HCT116 (cell line): ENCODE results near the gene LRFN3. TPM values are rescaled to one million over a fixed set of nuclear protein-coding genes. Genes with fewer than 3 reads are reported as not detected.

Experiments used
- ATAC-seq: fragments of 200-7000 bp; cut with Tn5 transposase; 2 replicates; pipeline ENCODE4 v1.9.1; 2020; ENCODE audit warnings: mild to moderate bottlenecking, moderate library complexity
- BruUV-seq: library from RNA; stranded (reverse); fragments of 400-500 nt; replicated peaks from 2 replicates; lab custom pipeline; 2021; lab: Mats Ljungman, UMichigan
- CTCF ChIA-PET: fragments of 300-600 bp; sonication (Branson Sonifier 250); formaldehyde crosslinking; loops from one replicate; lab custom pipeline; 2021; ENCODE audit warnings: antibody characterized with exemption; lab: Charles Lee
- POLR2A ChIA-PET: fragments of 300-600, 350-600 bp; sonication (Branson Sonifier 250); formaldehyde crosslinking; loops from one replicate; lab custom pipeline; 2021; ENCODE audit warnings: antibody characterized with exemption; lab: Charles Lee
- RAD21 ChIA-PET, 2 experiments: fragments of 300-600 bp; sonication (Branson Sonifier 250); formaldehyde crosslinking; loops; one replicate each; lab custom pipeline; 2023; ENCODE audit warnings: low total read pairs in 2 of 2; ENCODE audit not compliant: uncharacterized antibody in 2 of 2, unreplicated experiment in 2 of 2, low non-redundant PET in 1 of 2; lab: Charles Lee
- DNase-seq: peaks from one replicate; pipeline ENCODE4 v3.0.0-alpha.2; 2010; ENCODE audit warnings: low read depth, low spot score
- H2AFZ ChIP-seq: fragments of 200-600 bp; shearing (Covaris generic), sonication (generic); 2 replicates; pipeline ENCODE4 v1.6.1; 2017; ENCODE audit warnings: low read depth, mixed run types, mixed read lengths, antibody characterized with exemption, low read length; ENCODE audit not compliant: poor library complexity, severe bottlenecking
- H3K27ac ChIP-seq: 2 replicates; pipeline ENCODE4 v1.5.1; 2012; ENCODE audit warnings: low read depth, low read length
- H3K27me3 ChIP-seq: fragments of 200-600 bp; sonication (generic); 2 replicates; pipeline ENCODE4 v1.6.1; 2016; ENCODE audit warnings: mixed run types, low read length, mixed read lengths; ENCODE audit not compliant: insufficient read depth
- H3K36me3 ChIP-seq, 2 experiments: fragments of 200-500 bp in 1 of 2; fragments of 200-600 bp in 1 of 2; sonication (Bioruptor generic) in 1 of 2; sonication (generic) in 1 of 2; 2 replicates each; pipeline versions ENCODE4 v1.5.1 to v1.6.1; 2014 to 2016; ENCODE audit warnings: low read length in 2 of 2, inconsistent platforms in 1 of 2, mixed read lengths in 1 of 2, mixed run types in 1 of 2; ENCODE audit not compliant: insufficient read depth in 2 of 2, control insufficient read depth in 1 of 2
- H3K4me1 ChIP-seq, 2 experiments: fragments of 200-600 bp in 1 of 2; sonication (generic) in 1 of 2; 2 replicates each; pipeline versions ENCODE4 v1.5.1 to v1.6.1; 2012 to 2017; ENCODE audit warnings: low read length in 2 of 2, inconsistent platforms in 1 of 2, mild to moderate bottlenecking in 1 of 2, mixed read lengths in 1 of 2, mixed run types in 1 of 2, moderate library complexity in 1 of 2; ENCODE audit not compliant: insufficient read depth in 2 of 2, control insufficient read depth in 1 of 2
- H3K4me2 ChIP-seq: fragments of 200-600 bp; sonication (generic); 2 replicates; pipeline ENCODE4 v1.6.1; 2017; ENCODE audit warnings: mixed run types, low read length, mixed read lengths
- H3K4me3 ChIP-seq, 2 experiments: fragments of 200-600 bp in 1 of 2; sonication (generic) in 1 of 2; replicated peaks in 1 of 2; 2 replicates each; pipeline ENCODE4 v1.5.1; 2011 to 2016; ENCODE audit warnings: low read length in 2 of 2, control low read depth in 1 of 2, low read depth in 1 of 2, mild to moderate bottlenecking in 1 of 2, mixed read lengths in 1 of 2, mixed run types in 1 of 2
- H3K79me2 ChIP-seq: fragments of 200-600 bp; sonication (generic); 2 replicates; pipeline ENCODE4 v1.6.1; 2017; ENCODE audit warnings: mild to moderate bottlenecking, mixed run types, low read length, moderate library complexity, mixed read lengths; ENCODE audit not compliant: insufficient read depth
- H3K9ac ChIP-seq: fragments of 200-600 bp; sonication (generic); 2 replicates; pipeline ENCODE4 v1.6.1; 2016; ENCODE audit warnings: low read length, mixed read lengths
- H3K9me2 ChIP-seq: fragments of 200-600 bp; sonication (generic), shearing (Covaris generic); 2 replicates; pipeline ENCODE4 v1.6.1; 2017; ENCODE audit warnings: mixed run types, mild to moderate bottlenecking, moderate library complexity; ENCODE audit not compliant: insufficient read depth
- H3K9me3 ChIP-seq, 2 experiments: fragments of 200-500 bp in 1 of 2; fragments of 200-600 bp in 1 of 2; sonication (Bioruptor generic) in 1 of 2; sonication (generic) in 1 of 2; 2 replicates each; pipeline ENCODE4 v1.6.1; 2014 to 2017; ENCODE audit warnings: low read length in 2 of 2, mixed read lengths in 2 of 2, inconsistent platforms in 1 of 2, low read depth in 1 of 2, mild to moderate bottlenecking in 1 of 2, mixed run types in 1 of 2, moderate library complexity in 1 of 2; ENCODE audit not compliant: control insufficient read depth in 1 of 2, insufficient read depth in 1 of 2
- H4K20me1 ChIP-seq: fragments of 200-600 bp; sonication (generic), shearing (Covaris generic); 2 replicates; pipeline ENCODE4 v1.6.1; 2017; ENCODE audit warnings: mixed run types, mild to moderate bottlenecking, moderate library complexity; ENCODE audit not compliant: insufficient read depth
- ATF3 ChIP-seq: IDR thresholded peaks from 2 replicates; pipeline ENCODE4 v1.6.1; 2012
- CEBPB ChIP-seq: IDR thresholded peaks from 2 replicates; pipeline ENCODE4 v1.6.1; 2012; ENCODE audit warnings: low read depth
- CTCF ChIP-seq, 3 experiments: fragments of 200-600 bp in 1 of 3; sonication (generic) in 1 of 3; IDR thresholded peaks in 2 of 3; conservative IDR thresholded peaks in 1 of 3; 2 replicates each; pipeline ENCODE4 v1.5.1; 2012 to 2017; ENCODE audit warnings: low read depth in 2 of 3, low read length in 2 of 3, antibody characterized with exemption in 1 of 3, borderline replicate concordance in 1 of 3, control low read depth in 1 of 3, mild to moderate bottlenecking in 1 of 3, mixed read lengths in 1 of 3, mixed run types in 1 of 3, moderate library complexity in 1 of 3; ENCODE audit not compliant: insufficient read depth in 1 of 3
- TCF7L2 ChIP-seq: IDR thresholded peaks from 2 replicates; pipeline ENCODE4 v1.7.0; 2011; ENCODE audit warnings: borderline replicate concordance, inconsistent platforms; ENCODE audit not compliant: insufficient read depth, insufficient read length; ENCODE audit errors: extremely low read depth
- YY1 ChIP-seq: IDR thresholded peaks from 2 replicates; pipeline ENCODE4 v1.6.1; 2011; ENCODE audit warnings: low read length, low read depth, moderate library complexity, mild to moderate bottlenecking; ENCODE audit not compliant: insufficient replicate concordance; ENCODE audit errors: extremely low read depth
- ZBTB33 ChIP-seq: IDR thresholded peaks from 2 replicates; pipeline ENCODE4 v1.6.1; 2011; ENCODE audit warnings: mild to moderate bottlenecking, low read length, moderate library complexity; ENCODE audit not compliant: insufficient replicate concordance; ENCODE audit errors: extremely low read depth
- ZNF274 ChIP-seq: fragments of 200-500 bp; sonication (Bioruptor generic); IDR thresholded peaks from 2 replicates; pipeline ENCODE4 v1.6.1; 2014; ENCODE audit warnings: mild to moderate bottlenecking, low read depth, low read length, inconsistent platforms
- intact Hi-C: fragments of 100-400 bp; cut with micrococcal nuclease; formaldehyde crosslinking; loops from 2 replicates; pipeline ENCODE4 v1.10.0; 2022
- total RNA-seq: library from RNA; stranded (reverse); gene quantifications from one replicate; pipeline ENCODE4 v1.2.1, GENCODE V29; 2021; ENCODE audit not compliant: unreplicated experiment

The LRFN3 gene
- total RNA-seq, 1 experiment from 2014 or later, result 18.8 TPM

GRCh38 chr19:35993923-35994598 lies 57.9 kb downstream of the LRFN3 start:
- H3K9me3 ChIP-seq, result no peaks in the 10 kb centered on the region
- CTCF ChIA-PET, result no interaction called here
- H3K4me3 ChIP-seq, result no peak overlapping the region
- H3K27me3 ChIP-seq, result no peaks in the 10 kb centered on the region
- no peaks in the 10 kb centered on the region for H3K9me2 ChIP-seq
- H3K9ac ChIP-seq, result no peak overlapping the region
- no peak overlapping the region for H2AFZ ChIP-seq
- 0 out of 4 replicates have a peak, but pooled peaks cover 0 to 3% of the 10 kb centered on the region in 2 experiments for H3K36me3 ChIP-seq
- H3K27ac ChIP-seq, result no peak overlapping the region; the same call in 1 of the 2 replicates
- DNase-seq (no peak), ATAC-seq (no peak)
- TSS peak; percentile 45 for BruUV-seq
- peaks cover 12 to 20% of the 10 kb centered on the region in 2 experiments for H3K4me1 ChIP-seq
- H3K79me2 ChIP-seq, result peaks cover 28% of the 10 kb centered on the region
- RAD21 ChIA-PET, result no interaction called here
- TF ChIP-seq CTCF (IDR thresholded peaks at IDR 0.05 in 2 of 3, conservative IDR thresholded peaks at IDR 0.05 in 1 of 3; ENCODE audit: borderline replicate concordance in 1 of 3, insufficient read depth in 1 of 3, low read depth in 2 of 3, low read length in 2 of 3) (0 out of 6 replicates have a peak, but pooled peaks of 2 of the 3 experiments have one; percentile 6 to 7), ATF3 (no peak), ZNF274 (no peak), CEBPB (no peak), TCF7L2 (no peak), ZBTB33 (no peak), YY1 (no peak)
- H3K4me2 ChIP-seq, result peak overlapping the region; percentile 92; the same call in 1 of the 2 replicates
- no peaks in the 10 kb centered on the region for H4K20me1 ChIP-seq
- intact Hi-C loops, result no loop called here
- POLR2A ChIA-PET, result no interaction called here

Other genes with a start within 250 kb of the LRFN3 start
- gene ZBTB32, start 231.8 kb upstream of the LRFN3 start, total RNA-seq, result not detected
- gene KMT2B, start 218.4 kb upstream of the LRFN3 start, total RNA-seq, result 29.9 TPM
- gene IGFLR1, start 193.9 kb upstream of the LRFN3 start, total RNA-seq, result 8.3 TPM
- gene U2AF1L4, start 191.0 kb upstream of the LRFN3 start, total RNA-seq, result 15.6 TPM
- 55.3 TPM for gene PSENEN, start 190.7 kb upstream of the LRFN3 start, total RNA-seq
- gene LIN37, start 187.8 kb upstream of the LRFN3 start, total RNA-seq, result 10.1 TPM
- gene HSPB6, start 179.3 kb upstream of the LRFN3 start, total RNA-seq, result 0.93 TPM
- 42.5 TPM for gene PROSER3, start 178.2 kb upstream of the LRFN3 start, total RNA-seq
- gene ARHGAP33, start 160.8 kb upstream of the LRFN3 start, total RNA-seq, result 30.2 TPM
- 0.44 TPM for gene PRODH2, start 123.5 kb upstream of the LRFN3 start, total RNA-seq
- gene NPHS1, start 83.9 kb upstream of the LRFN3 start, total RNA-seq, result 0.57 TPM
- gene KIRREL2, start 79.5 kb upstream of the LRFN3 start, total RNA-seq, result 1.3 TPM
- 41.2 TPM for gene APLP1, start 67.8 kb upstream of the LRFN3 start, total RNA-seq
- gene NFKBID, start 35.8 kb upstream of the LRFN3 start, total RNA-seq, result 13.7 TPM
- 1.2 TPM for gene HCST, start 33.8 kb upstream of the LRFN3 start, total RNA-seq
- gene TYROBP, start 28.1 kb upstream of the LRFN3 start, total RNA-seq, result 0.49 TPM
- 21.0 TPM for gene SDHAF1, start 58.8 kb downstream of the LRFN3 start, total RNA-seq
- gene SYNE4, start 72.4 kb downstream of the LRFN3 start, total RNA-seq, result 27.9 TPM
- 28.6 TPM for gene ALKBH6, start 77.8 kb downstream of the LRFN3 start, total RNA-seq
- 1.5 TPM for gene CLIP3, start 96.5 kb downstream of the LRFN3 start, total RNA-seq
- gene THAP8, start 117.9 kb downstream of the LRFN3 start, total RNA-seq, result 1.7 TPM
- gene WDR62, start 118.5 kb downstream of the LRFN3 start, total RNA-seq, result 17.0 TPM
- not detected for gene OVOL3, start 174.8 kb downstream of the LRFN3 start, total RNA-seq
- 108 TPM for gene POLR2I, start 178.5 kb downstream of the LRFN3 start, total RNA-seq
- 141 TPM for gene TBCB, start 179.1 kb downstream of the LRFN3 start, total RNA-seq
- gene CAPNS1, start 203.7 kb downstream of the LRFN3 start, total RNA-seq, result 621 TPM
- gene COX7A1, start 216.1 kb downstream of the LRFN3 start, total RNA-seq, result not detected